GM21717 (cell line): ENCODE measurements around the gene NAT16.
"Not testable (repeated sequence)": the region's sequence is repeated elsewhere in the genome, so short reads cannot be mapped to it uniquely, and the experiment has no call there.

ENCODE experiments used
- ATAC-seq: cut with Tn5 transposase; IDR thresholded peaks from one replicate; pipeline ENCODE4 v1.9.1; 2021; ENCODE audit warnings: mild to moderate bottlenecking, moderate library complexity; ENCODE audit not compliant: unreplicated experiment

Gene NAT16

DNA sequence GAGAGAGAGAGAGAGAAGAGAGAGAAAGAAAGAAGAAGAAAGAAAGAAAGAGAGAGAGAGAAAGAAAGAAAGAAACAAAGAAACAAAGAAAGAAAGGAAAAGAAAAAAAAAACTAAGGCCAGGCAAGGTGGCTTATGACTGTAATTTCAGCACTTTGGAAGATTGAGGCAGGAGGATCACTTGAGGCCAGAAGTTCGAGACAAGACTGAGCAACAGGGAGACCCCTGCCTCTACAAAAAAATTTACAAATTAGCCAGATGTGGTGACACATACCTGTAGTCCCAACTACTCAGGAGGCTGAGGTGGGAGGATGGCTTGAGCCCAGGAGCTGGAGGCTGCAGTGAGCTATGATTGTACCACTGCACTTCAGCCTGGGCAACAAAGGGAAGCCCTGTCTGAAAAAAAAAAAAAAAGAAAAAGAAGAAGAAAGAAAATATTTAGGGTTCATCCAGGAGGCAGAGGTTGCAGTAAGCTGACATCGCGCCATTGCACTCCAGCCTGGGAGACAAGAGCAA lies 50.4 kb downstream of the NAT16 start:
- no peak for ATAC-seq

GRCh38 chr7:101128040-101128834 lies 51.9 kb downstream of the NAT16 start:
- ATAC-seq = no peak

GRCh38 chr7:101127460-101128039 lies 52.5 kb downstream of the NAT16 start:
- ATAC-seq = no peak

- ATAC-seq = no peak
Measured at GRCh38 chr7:101126651-101127459, 53.2 kb downstream of the NAT16 start, which contains the start of gene SERPINE1. Gene SERPINE1, plus strand, starts transcription at chr7:101127104. Its CDS starts 1,290 bp downstream, at chr7:101128394.

- ATAC-seq = no peak
Measured at GRCh38 chr7:101125989-101126650, 54.0 kb downstream of the NAT16 start.

DNA sequence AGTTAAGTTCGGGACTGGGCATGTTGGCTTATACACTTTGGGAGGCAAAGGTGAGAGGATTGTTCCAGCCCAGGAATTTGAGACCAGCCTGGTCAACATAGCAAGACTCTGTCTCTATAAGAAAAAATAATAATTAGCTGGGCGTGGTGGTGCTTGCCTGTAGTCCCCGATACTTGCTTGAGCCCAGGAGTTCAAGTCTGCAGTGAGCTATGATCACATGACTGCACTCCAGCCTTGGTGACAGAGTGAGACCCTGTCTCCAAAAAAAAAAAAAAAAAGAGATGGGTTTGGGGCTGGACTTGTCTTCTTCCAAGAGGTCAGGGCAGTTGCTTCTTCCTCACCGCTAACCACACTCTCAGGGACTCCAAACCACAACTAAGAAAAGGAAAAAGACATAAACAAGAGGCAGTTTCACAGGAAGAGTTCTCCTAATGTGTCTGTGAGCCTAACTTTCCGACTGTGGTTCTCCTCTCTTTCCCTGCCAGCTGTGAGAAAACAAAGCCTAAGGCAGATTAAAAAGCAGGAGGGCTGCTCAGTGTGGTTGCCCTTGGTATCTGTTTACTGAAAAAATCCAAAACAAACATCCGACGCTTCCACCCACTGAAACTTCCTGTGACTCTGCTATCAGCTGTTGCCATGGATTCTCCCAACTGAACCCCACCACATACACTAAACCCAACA lies 55.6 kb downstream of the NAT16 start:
- no peak for ATAC-seq

- no peak for ATAC-seq
Measured at GRCh38 chr7:101123703-101124068, 56.4 kb downstream of the NAT16 start.

- ATAC-seq = no peak
Measured at GRCh38 chr7:101122933-101123702, 57.0 kb downstream of the NAT16 start.

- ATAC-seq = no peak
Measured at GRCh38 chr7:101121991-101122932, 57.8 kb downstream of the NAT16 start.

GRCh38 chr7:101121631-101121990 lies 58.5 kb downstream of the NAT16 start:
- not testable (repeated sequence) for ATAC-seq
